BLaER1 (cell line): ENCODE data around the gene STRN.
"Not testable (repeated sequence)": the region's sequence is repeated elsewhere in the genome, so short reads cannot be mapped to it uniquely, and the experiment has no call there.

Experiments
- H3K27ac ChIP-seq: shearing (Covaris generic); formaldehyde crosslinking; 2 replicates; pipeline ENCODE4 v1.8.1; 2022
- H3K27me3 ChIP-seq: shearing (Covaris generic); formaldehyde crosslinking; 2 replicates; pipeline ENCODE4 v1.8.1; 2022
- H3K36me3 ChIP-seq: shearing (Covaris generic); formaldehyde crosslinking; 2 replicates; pipeline ENCODE4 v1.8.1; 2022
- H3K4me1 ChIP-seq: shearing (Covaris generic); formaldehyde crosslinking; 2 replicates; pipeline ENCODE4 v1.8.1; 2022
- H3K4me2 ChIP-seq: shearing (Covaris generic); formaldehyde crosslinking; 2 replicates; pipeline ENCODE4 v1.8.1; 2022
- H3K4me3 ChIP-seq: shearing (Covaris generic); formaldehyde crosslinking; 2 replicates; pipeline ENCODE4 v1.8.1; 2022
- H3K9ac ChIP-seq: shearing (Covaris generic); formaldehyde crosslinking; 2 replicates; pipeline ENCODE4 v1.8.1; 2022
- H3K9me3 ChIP-seq: shearing (Covaris generic); formaldehyde crosslinking; 2 replicates; pipeline ENCODE4 v1.8.1; 2022
- H4K20me1 ChIP-seq: shearing (Covaris generic); formaldehyde crosslinking; 2 replicates; pipeline ENCODE4 v1.8.1; 2022
- Cebpa-rat ChIP-seq: shearing (Covaris generic); IDR thresholded peaks from 2 replicates; pipeline ENCODE4 v1.8.1; 2022

The STRN gene

DNA sequence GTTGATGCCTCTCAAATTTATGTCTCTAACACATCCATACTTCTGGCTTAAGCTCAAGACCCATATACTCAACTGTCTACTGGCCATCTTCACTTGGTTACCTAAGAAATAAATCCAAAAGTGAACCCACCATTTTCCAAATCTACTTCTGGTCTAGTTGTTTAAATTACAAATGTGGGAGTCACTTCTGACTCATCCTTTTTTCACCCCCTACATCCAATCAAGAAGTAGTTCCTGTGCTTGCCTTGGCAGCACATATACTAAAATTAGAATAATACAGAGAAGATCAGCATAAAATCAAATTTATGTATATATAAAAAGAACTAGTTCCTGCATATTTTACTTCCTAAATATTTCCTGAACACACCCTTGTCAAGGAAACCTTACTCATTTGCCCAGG is 53.6 kb downstream of the STRN start:
- TF ChIP-seq Cebpa-rat, result no peak
- no peaks in the 10 kb centered on the region for H3K4me1 ChIP-seq
- no peaks in the 10 kb centered on the region for H4K20me1 ChIP-seq
- H3K9ac ChIP-seq, result no peak overlapping the region
- H3K9me3 ChIP-seq, result no peaks in the 10 kb centered on the region
- H3K27ac ChIP-seq, result no peak overlapping the region
- H3K4me2 ChIP-seq, result no peak overlapping the region
- H3K36me3 ChIP-seq, result peaks cover 38% of the 10 kb centered on the region
- no peak overlapping the region for H3K4me3 ChIP-seq
- H3K27me3 ChIP-seq, result no peaks in the 10 kb centered on the region

DNA sequence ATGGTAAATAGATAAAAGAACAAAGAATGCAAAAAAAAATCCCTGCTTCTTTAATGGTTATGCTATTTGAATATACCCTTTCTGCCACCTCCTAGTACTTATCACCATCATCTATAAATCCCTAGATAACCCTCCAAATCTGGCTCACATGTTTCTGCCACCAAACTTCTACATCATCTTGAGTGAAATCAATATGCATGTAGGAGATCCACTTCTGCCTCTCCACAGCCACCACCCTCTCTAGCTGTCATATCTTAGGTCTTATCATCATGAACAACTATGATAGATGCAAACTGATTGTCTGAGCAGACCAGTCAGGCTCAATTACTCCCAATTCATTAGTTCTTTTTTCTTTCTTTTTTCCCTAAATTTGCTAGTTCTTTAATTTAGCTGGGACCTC is 55.3 kb downstream of the STRN start:
- Histone ChIP-seq H3K36me3 (peaks cover 52% of the 10 kb centered on the region), H3K4me3 (no peak overlapping the region), H4K20me1 (no peaks in the 10 kb centered on the region), H3K4me1 (no peaks in the 10 kb centered on the region), H3K27ac (no peak overlapping the region), H3K9me3 (no peaks in the 10 kb centered on the region), H3K9ac (no peak overlapping the region), H3K27me3 (no peaks in the 10 kb centered on the region), H3K4me2 (no peak overlapping the region)
- TF ChIP-seq Cebpa-rat, result no peak

DNA sequence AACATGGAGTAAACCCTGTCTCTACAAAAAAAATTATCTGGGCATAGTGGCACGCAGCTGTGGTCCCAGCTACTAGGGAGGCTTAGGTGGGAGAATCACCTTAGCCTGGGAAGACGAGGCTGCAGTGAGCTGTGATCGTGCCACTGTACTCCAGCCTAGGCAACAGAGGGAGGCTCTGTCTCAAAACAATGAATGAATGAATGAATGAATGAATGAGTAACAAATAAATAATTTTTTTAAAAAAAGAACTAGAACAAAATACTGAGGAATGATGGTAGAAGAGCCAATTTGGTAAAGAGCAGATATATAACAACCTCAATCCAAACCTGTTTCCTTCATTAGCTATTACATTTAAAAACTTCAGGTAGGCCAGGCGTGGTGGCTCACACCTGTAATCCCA is 60.1 kb downstream of the STRN start:
- Histone ChIP-seq H3K9ac (no peak overlapping the region), H3K27me3 (no peaks in the 10 kb centered on the region), H3K36me3 (peaks cover 35% of the 10 kb centered on the region), H3K27ac (no peak overlapping the region), H4K20me1 (no peaks in the 10 kb centered on the region), H3K4me3 (no peak overlapping the region), H3K4me2 (no peak overlapping the region), H3K4me1 (no peaks in the 10 kb centered on the region), H3K9me3 (no peaks in the 10 kb centered on the region)
- TF ChIP-seq Cebpa-rat, result no peak

DNA sequence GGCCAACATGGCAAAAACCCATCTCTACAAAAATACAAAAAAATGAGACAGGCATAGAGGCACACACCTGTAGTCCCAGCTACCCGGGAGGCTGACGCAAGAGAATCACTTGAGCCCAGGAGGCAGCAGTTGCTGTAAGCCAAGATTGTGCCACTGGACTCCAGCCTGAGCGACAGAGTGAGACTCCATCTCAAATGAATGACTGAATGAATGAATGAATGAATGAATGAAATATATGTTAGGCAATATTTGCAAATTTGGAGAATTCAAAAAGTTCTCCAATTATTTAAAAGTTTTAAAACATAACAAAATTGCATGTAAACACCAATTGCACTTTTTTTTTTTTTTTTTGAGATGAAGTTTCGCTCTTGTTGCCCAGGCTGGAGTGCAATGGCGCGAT is 61.7 kb downstream of the STRN start:
- Histone ChIP-seq H3K4me1 (no peaks in the 10 kb centered on the region), H3K36me3 (peaks cover 48% of the 10 kb centered on the region), H3K4me3 (no peak overlapping the region), H4K20me1 (no peaks in the 10 kb centered on the region), H3K27me3 (no peaks in the 10 kb centered on the region), H3K4me2 (no peak overlapping the region), H3K27ac (no peak overlapping the region), H3K9ac (no peak overlapping the region), H3K9me3 (no peaks in the 10 kb centered on the region)
- no peak for TF ChIP-seq Cebpa-rat

DNA sequence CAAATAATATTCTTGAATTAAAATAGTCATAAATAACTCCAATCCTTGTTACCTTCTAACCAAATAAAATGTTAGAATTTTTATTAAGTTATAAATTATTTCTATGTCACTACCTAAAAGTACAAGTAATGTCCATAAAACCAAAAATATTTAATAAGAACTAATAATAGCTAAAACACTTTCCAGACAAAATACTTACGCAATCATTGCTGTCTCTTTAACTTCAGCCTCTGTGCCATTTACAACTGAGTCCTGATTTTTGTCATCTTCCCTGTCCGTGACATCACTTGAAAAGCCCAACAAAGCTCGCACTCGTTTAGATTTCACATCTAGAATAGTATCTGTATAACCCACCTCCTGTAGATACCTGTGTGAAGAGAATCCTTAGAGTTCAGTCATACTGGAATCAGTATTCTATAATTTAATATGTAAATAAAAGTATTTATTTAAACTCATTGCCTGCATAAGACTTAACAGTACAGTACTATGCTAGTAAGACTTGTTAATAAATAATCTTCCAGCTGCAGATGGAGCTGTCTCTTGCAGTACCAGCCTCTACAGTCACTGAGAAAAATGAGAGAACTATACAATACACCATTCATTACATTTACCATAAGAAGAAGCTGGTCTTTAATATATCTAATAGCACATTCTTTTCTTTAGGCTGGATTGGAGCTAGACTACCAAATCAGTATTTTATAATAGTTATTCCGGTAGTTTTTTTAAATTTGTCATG is 63.8 kb downstream of the STRN start:
- Histone ChIP-seq H3K4me3 (no peak overlapping the region), H4K20me1 (no peaks in the 10 kb centered on the region), H3K9ac (no peak overlapping the region), H3K36me3 (peaks cover 42% of the 10 kb centered on the region), H3K27ac (no peak overlapping the region), H3K27me3 (no peaks in the 10 kb centered on the region), H3K9me3 (no peaks in the 10 kb centered on the region), H3K4me2 (no peak overlapping the region), H3K4me1 (no peaks in the 10 kb centered on the region)
- peak; percentile 21; the same call in 1 of the 2 replicates for TF ChIP-seq Cebpa-rat

DNA sequence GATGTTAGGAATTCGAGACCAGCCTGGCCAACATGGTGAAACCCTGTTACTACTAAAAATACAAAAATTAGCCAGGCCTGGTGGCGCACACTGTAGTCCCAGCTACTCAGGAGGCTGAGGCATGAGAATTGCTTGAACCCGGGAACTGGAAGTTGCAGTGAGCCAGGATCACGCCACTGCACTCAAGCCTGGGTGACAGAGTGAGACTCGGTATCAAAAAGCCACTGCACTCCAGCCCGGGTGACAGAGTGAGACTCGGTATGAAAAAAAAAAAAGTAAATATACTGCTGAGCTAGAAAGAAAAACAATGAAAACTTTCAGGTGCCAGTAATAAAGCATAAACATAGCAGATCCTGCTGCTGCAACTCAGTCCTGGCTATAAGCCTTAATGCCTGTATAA is 73.5 kb downstream of the STRN start:
- H3K27me3 ChIP-seq, result no peaks in the 10 kb centered on the region
- H3K36me3 ChIP-seq, result peaks cover 35% of the 10 kb centered on the region
- no peaks in the 10 kb centered on the region for H3K4me1 ChIP-seq
- H3K9ac ChIP-seq, result no peak overlapping the region
- H3K27ac ChIP-seq, result no peak overlapping the region
- H3K9me3 ChIP-seq, result no peaks in the 10 kb centered on the region
- H3K4me3 ChIP-seq, result no peak overlapping the region
- H4K20me1 ChIP-seq, result no peaks in the 10 kb centered on the region
- TF ChIP-seq Cebpa-rat, result no peak
- H3K4me2 ChIP-seq, result no peak overlapping the region

DNA sequence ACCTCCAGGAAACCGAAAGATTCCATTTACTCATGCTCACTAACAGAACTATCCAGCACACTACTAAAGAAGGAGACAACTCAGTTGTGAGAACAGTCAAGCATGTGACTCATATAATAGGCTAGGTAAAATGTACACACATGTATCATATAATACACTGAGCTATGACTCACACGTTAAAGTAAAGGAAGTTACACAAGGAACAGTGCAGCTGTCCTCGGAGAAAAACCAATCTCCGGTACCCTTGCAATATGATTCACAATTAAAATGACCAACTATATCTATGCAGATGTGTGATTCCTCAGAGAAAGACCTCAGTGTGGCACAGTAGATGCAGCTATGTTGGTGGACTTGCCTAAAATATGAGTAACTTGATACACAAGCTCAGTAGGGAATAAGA is 76.5 kb downstream of the STRN start:
- no peak overlapping the region for H3K4me2 ChIP-seq
- peaks cover 48% of the 10 kb centered on the region for H3K36me3 ChIP-seq
- H3K27ac ChIP-seq, result no peak overlapping the region
- H3K9me3 ChIP-seq, result no peaks in the 10 kb centered on the region
- H3K4me1 ChIP-seq, result no peaks in the 10 kb centered on the region
- no peak for TF ChIP-seq Cebpa-rat
- H3K4me3 ChIP-seq, result no peak overlapping the region
- H3K9ac ChIP-seq, result no peak overlapping the region
- no peaks in the 10 kb centered on the region for H3K27me3 ChIP-seq
- no peaks in the 10 kb centered on the region for H4K20me1 ChIP-seq

DNA sequence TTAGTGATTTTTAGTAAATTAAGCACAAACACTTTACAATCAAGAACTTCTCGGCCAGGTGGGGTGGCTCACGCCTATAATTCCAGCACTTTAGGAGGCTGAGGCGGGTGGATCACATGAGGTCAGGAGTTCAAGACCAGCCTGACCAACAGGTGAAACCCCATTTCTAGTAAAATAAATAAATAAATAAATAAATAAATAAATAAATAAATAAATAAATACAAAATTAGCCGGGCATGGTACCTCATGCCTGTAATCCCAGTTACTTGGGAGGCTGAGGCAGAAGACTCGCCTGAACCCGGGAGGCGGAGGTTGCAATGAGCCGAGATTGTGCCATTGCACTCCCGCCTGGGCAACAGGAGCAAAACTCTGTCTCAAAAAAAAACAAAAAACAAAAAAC is 79.2 kb downstream of the STRN start:
- H3K27me3 ChIP-seq, H3K27ac ChIP-seq, H4K20me1 ChIP-seq, H3K9me3 ChIP-seq, H3K9ac ChIP-seq, H3K4me2 ChIP-seq, H3K4me1 ChIP-seq, H3K4me3 ChIP-seq: not testable (repeated sequence)
- peaks cover 53% of the 10 kb centered on the region for H3K36me3 ChIP-seq

DNA sequence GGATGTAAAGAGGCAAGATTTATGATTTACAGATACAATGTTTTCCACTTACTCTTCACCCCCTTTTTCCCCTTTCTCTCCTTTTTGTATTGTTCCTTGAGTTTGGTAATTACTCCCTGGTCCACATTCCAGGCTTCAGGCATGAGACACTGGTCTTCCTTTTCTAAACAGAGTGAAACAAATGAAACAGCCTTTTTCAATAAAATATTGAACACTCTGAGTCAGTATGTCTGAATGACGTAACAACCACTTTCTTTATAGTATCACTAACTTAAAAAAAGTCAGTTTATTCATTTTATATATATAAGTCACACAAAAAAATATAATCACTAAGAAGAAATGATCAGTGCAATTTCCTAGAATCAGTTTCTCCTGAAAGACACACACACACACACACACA is 79.7 kb downstream of the STRN start:
- Histone ChIP-seq H3K9ac (no peak overlapping the region), H3K9me3 (no peaks in the 10 kb centered on the region), H3K4me3 (no peak overlapping the region), H3K27me3 (no peaks in the 10 kb centered on the region), H3K4me1 (no peaks in the 10 kb centered on the region), H3K36me3 (peaks cover 51% of the 10 kb centered on the region), H3K27ac (no peak overlapping the region), H4K20me1 (no peaks in the 10 kb centered on the region), H3K4me2 (no peak overlapping the region)
- TF ChIP-seq Cebpa-rat, result no peak

DNA sequence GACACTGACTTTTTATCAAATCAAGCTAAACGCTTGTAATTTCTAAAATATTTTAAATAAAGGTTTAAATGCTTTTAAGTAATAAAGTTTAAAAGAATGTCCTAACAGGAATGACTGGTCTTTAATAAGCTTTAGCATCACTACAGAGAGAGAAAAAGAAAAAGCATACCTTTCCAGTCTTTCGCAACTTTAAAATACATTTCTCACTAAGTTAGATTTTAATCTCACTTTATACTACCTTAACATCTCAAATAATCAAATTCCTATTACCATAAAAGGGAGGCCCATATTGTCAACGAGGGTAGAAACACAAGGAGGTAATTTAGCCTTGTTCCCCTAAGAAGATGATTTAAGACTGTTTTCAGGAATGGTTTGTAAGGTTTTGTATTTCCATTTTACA is 80.7 kb downstream of the STRN start:
- TF ChIP-seq Cebpa-rat, result no peak
- H3K4me2 ChIP-seq, result no peak overlapping the region
- no peak overlapping the region for H3K27ac ChIP-seq
- no peaks in the 10 kb centered on the region for H3K4me1 ChIP-seq
- H3K4me3 ChIP-seq, result no peak overlapping the region
- no peaks in the 10 kb centered on the region for H3K27me3 ChIP-seq
- no peaks in the 10 kb centered on the region for H3K9me3 ChIP-seq
- peaks cover 48% of the 10 kb centered on the region for H3K36me3 ChIP-seq
- no peaks in the 10 kb centered on the region for H4K20me1 ChIP-seq
- H3K9ac ChIP-seq, result no peak overlapping the region

DNA sequence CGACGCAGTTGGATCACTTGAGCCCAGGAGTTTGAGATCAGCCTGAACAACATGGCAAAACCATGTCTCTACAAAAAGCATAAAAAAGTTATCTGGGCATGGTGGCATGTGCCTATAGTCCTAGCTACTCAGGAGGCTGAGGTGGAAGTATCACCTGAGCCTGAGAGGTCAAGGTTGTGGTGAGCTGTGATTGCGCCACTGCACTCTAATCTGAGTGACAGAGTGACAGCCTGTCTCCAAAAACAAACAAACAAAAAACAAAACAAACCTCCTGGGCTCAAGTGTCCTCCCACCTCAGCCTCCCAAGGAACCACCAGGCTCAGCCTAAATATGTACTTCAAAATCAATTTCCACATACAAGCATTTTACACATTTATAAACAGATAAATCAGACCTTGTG is 83.8 kb downstream of the STRN start:
- H3K4me3 ChIP-seq, result no peak overlapping the region
- H4K20me1 ChIP-seq, result no peaks in the 10 kb centered on the region
- no peaks in the 10 kb centered on the region for H3K4me1 ChIP-seq
- TF ChIP-seq Cebpa-rat, result no peak
- H3K4me2 ChIP-seq, result no peak overlapping the region
- H3K9me3 ChIP-seq, result no peaks in the 10 kb centered on the region
- no peaks in the 10 kb centered on the region for H3K27me3 ChIP-seq
- no peak overlapping the region for H3K27ac ChIP-seq
- H3K9ac ChIP-seq, result no peak overlapping the region
- H3K36me3 ChIP-seq, result peaks cover 63% of the 10 kb centered on the region
